T-helper 1 cell (primary cell): Measurements from ENCODE around the gene HOXD8.

ENCODE experiments used
- DNase-seq, 5 donors: peaks; one replicate each; pipeline ENCODE4 v3.0.0-alpha.2; 2012 to 2020

The HOXD8 gene

GRCh38 chr2:176103742-176104315, 25.7 kb upstream of the HOXD8 start:
- DNase-seq = no peak

- DNase-seq = no peak
Measured at GRCh38 chr2:176104316-176105077, 25.0 kb upstream of the HOXD8 start.

- DNase-seq = no peak
Measured at GRCh38 chr2:176105078-176105729, 24.3 kb upstream of the HOXD8 start.

GRCh38 chr2:176105730-176106580, 23.6 kb upstream of the HOXD8 start:
- no peak for DNase-seq

- no peak for DNase-seq
Measured at GRCh38 chr2:176106581-176107539, 22.6 kb upstream of the HOXD8 start, which contains the start of gene HOXD11. Gene HOXD11 (plus strand): TSS chr2:176107280. CDS start chr2:176107356, 76 bp downstream.

GRCh38 chr2:176107731-176108181, 21.7 kb upstream of the HOXD8 start:
- DNase-seq = no peak

GRCh38 chr2:176109192-176109901, 20.2 kb upstream of the HOXD8 start:
- DNase-seq = no peak

- no peak for DNase-seq
Measured at GRCh38 chr2:176109946-176110345, 19.6 kb upstream of the HOXD8 start.

- no peak for DNase-seq
Measured at GRCh38 chr2:176110415-176111308, 18.8 kb upstream of the HOXD8 start.

GRCh38 chr2:176111309-176111663, 18.2 kb upstream of the HOXD8 start:
- no peak for DNase-seq

- no peak for DNase-seq
Measured at GRCh38 chr2:176111846-176112374, 17.6 kb upstream of the HOXD8 start.

- no peak for DNase-seq
Measured at GRCh38 chr2:176112375-176113302, 16.9 kb upstream of the HOXD8 start.

- no peak for DNase-seq
Measured at GRCh38 chr2:176114120-176114929, 15.2 kb upstream of the HOXD8 start.

GRCh38 chr2:176114930-176115625, 14.4 kb upstream of the HOXD8 start:
- no peak for DNase-seq

GRCh38 chr2:176115883-176116813, 13.4 kb upstream of the HOXD8 start, which contains the start of gene HOXD10:
Gene HOXD10 (plus strand): TSS chr2:176116778. CDS start chr2:176116834, 56 bp downstream.
- no peak for DNase-seq
